B cell (primary cell): ENCODE measurements around the gene RPS8. TPM values are rescaled to one million over a fixed set of nuclear protein-coding genes. Genes with fewer than 3 reads are reported as not detected.

Experiments
- ATAC-seq: fragments of 200-7000 bp; cut with Tn5 transposase; one replicate; pipeline ENCODE4 v1.10.0; 2021; ENCODE audit warnings: low read depth, mild to moderate bottlenecking, moderate number of reproducible peaks, moderate library complexity
- CTCF ChIA-PET: fragments of 350-600 bp; sonication (Branson Sonifier 250); formaldehyde crosslinking; loops from one replicate; lab custom pipeline; 2021; ENCODE audit warnings: antibody characterized with exemption, inconsistent platforms; lab: Charles Lee
- POLR2A ChIA-PET: fragments of 350-600 bp; sonication (Branson Sonifier 250); formaldehyde crosslinking; loops from one replicate; lab custom pipeline; 2021; ENCODE audit warnings: antibody characterized with exemption; lab: Charles Lee
- DNase-seq: peaks from one replicate; pipeline ENCODE4 v3.0.0; 2013
- H2AFZ ChIP-seq: 2 replicates; pipeline ENCODE4 v1.6.1; 2012; ENCODE audit warnings: mild to moderate bottlenecking, low read depth, low read length; ENCODE audit not compliant: insufficient read depth, poor library complexity, severe bottlenecking
- H3K27ac ChIP-seq, 2 donors: 1 replicate in 1 of 2; 2 replicates in 1 of 2; pipeline ENCODE4 v1.5.1; 2012 to 2013; ENCODE audit warnings: low read length in 2 of 2, mild to moderate bottlenecking in 2 of 2, moderate library complexity in 1 of 2
- H3K27me3 ChIP-seq, 4 experiments: fragments of 200-600 bp in 1 of 4; sonication (generic) in 1 of 4; replicated peaks in 1 of 4; 1 replicate in 2 of 4; 2 replicates in 2 of 4; pipeline versions ENCODE4 v1.6.1 to v1.7.0; 2013 to 2016; ENCODE audit warnings: low read length in 3 of 4, mild to moderate bottlenecking in 2 of 4, mixed read lengths in 1 of 4, moderate library complexity in 1 of 4; ENCODE audit not compliant: insufficient read depth in 4 of 4, control insufficient read depth in 3 of 4; ENCODE audit errors: control extremely low read depth in 1 of 4
- H3K36me3 ChIP-seq, 2 experiments: replicated peaks in 1 of 2; 1 replicate in 1 of 2; 2 replicates in 1 of 2; pipeline versions ENCODE4 v1.6.1 to v1.7.1; 2013; ENCODE audit warnings: low read length in 1 of 2; ENCODE audit not compliant: insufficient read depth in 2 of 2, control insufficient read depth in 1 of 2; ENCODE audit errors: control extremely low read depth in 1 of 2, extremely low read depth in 1 of 2
- H3K4me1 ChIP-seq, 2 donors: fragments of 200-600 bp in 1 of 2; sonication (generic) in 1 of 2; 1 replicate in 1 of 2; 2 replicates in 1 of 2; pipeline versions ENCODE4 v1.5.1 to v1.6.1; 2013 to 2017; ENCODE audit warnings: low read length in 2 of 2; ENCODE audit not compliant: control insufficient read depth in 2 of 2, insufficient read depth in 2 of 2
- H3K4me2 ChIP-seq: replicated peaks from 2 replicates; pipeline ENCODE3; 2012; ENCODE audit warnings: mild to moderate bottlenecking, low read depth, low read length; ENCODE audit not compliant: poor library complexity, severe bottlenecking
- H3K4me3 ChIP-seq, 5 experiments: fragments of 200-600 bp in 1 of 5; sonication (generic) in 1 of 5; 1 replicate in 3 of 5; 2 replicates in 2 of 5; pipeline versions ENCODE4 v1.5.1 to v1.7.0; 2011 to 2016; ENCODE audit warnings: low read length in 4 of 5, mild to moderate bottlenecking in 4 of 5, low read depth in 2 of 5, control low read depth in 1 of 5, moderate library complexity in 1 of 5; ENCODE audit not compliant: insufficient read depth in 1 of 5; ENCODE audit errors: control extremely low read depth in 1 of 5, extremely low read depth in 1 of 5
- H3K79me2 ChIP-seq: fragments of 200-600 bp; sonication (generic); one replicate; pipeline ENCODE4 v1.6.0; 2016; ENCODE audit warnings: low read length; ENCODE audit not compliant: control insufficient read depth, insufficient read depth
- H3K9ac ChIP-seq: fragments of 200-600 bp; sonication (generic); 2 replicates; pipeline ENCODE4 v1.6.1; 2017; ENCODE audit warnings: mild to moderate bottlenecking, low read length, moderate library complexity
- H3K9me3 ChIP-seq, 3 donors: one replicate each; pipeline versions ENCODE4 v1.6.1 to v1.7.1; 2013; ENCODE audit warnings: low read length in 2 of 3; ENCODE audit not compliant: control insufficient read depth in 2 of 3, insufficient read depth in 1 of 3; ENCODE audit errors: control extremely low read depth in 1 of 3
- H4K20me1 ChIP-seq: 2 replicates; pipeline ENCODE4 v1.6.0; 2012; ENCODE audit warnings: mild to moderate bottlenecking, low read length; ENCODE audit not compliant: insufficient read depth, control insufficient read depth, poor library complexity, severe bottlenecking
- H3K27ac Mint-ChIP-seq: one replicate; pipeline ENCODE4 v1.8.0; 2021; ENCODE audit warnings: mixed read lengths
- H3K27me3 Mint-ChIP-seq: one replicate; pipeline ENCODE4 v1.8.0; 2021; ENCODE audit warnings: mixed read lengths
- H3K4me1 Mint-ChIP-seq: one replicate; pipeline ENCODE4 v1.8.0; 2021; ENCODE audit warnings: mixed read lengths
- H3K4me3 Mint-ChIP-seq: one replicate; pipeline ENCODE4 v1.8.0; 2021; ENCODE audit warnings: mixed read lengths
- H3K9me3 Mint-ChIP-seq: one replicate; pipeline ENCODE4 v1.8.0; 2022; ENCODE audit warnings: mixed read lengths; ENCODE audit not compliant: insufficient read depth
- EZH2 ChIP-seq: IDR thresholded peaks from 2 replicates; pipeline ENCODE4 v1.6.1; 2012; ENCODE audit warnings: borderline replicate concordance, low read depth, mild to moderate bottlenecking, moderate library complexity, low read length; ENCODE audit not compliant: insufficient read depth, poor library complexity, severe bottlenecking
- WGBS: methylation state at CpG from one replicate; pipeline ENCODE4 v1.1.5; 2013; ENCODE audit warnings: missing lambda C conversion rate; ENCODE audit not compliant: insufficient coverage; 5-methylcytosine and 5-hydroxymethylcytosine counted together
- intact Hi-C: fragments of 100-400 bp; cut with micrococcal nuclease; formaldehyde crosslinking; loops from one replicate; pipeline ENCODE4 v1.10.0; 2022
- polyA plus RNA-seq: library from polyadenylated mRNA; depleted of rRNA; stranded (reverse); fragments of >200 nt; gene quantifications from 2 replicates; pipeline ENCODE4 v1.2.3, GENCODE V29; 2012
- total RNA-seq, 2 donors: library from RNA; stranded (reverse); fragments of 120-200 nt in 1 of 2; gene quantifications; 1 replicate in 1 of 2; 2 replicates in 1 of 2; pipeline versions ENCODE4 v1.2.3 to v1.2.4, GENCODE V29; 2013 to 2022
- TF ChIP-seq, protein P1 (sequence below): fragments of 200-600 bp; IDR thresholded peaks from one replicate; pipeline ENCODE4 v1.8.0; 2022; ENCODE audit warnings: antibody characterized with exemption, mild to moderate bottlenecking

The RPS8 gene
- total and polyA plus RNA-seq, 2 donors (not counting 1 experiment from before 2014, with no cell fraction given), result 2,525 to 4,047 TPM

DNA sequence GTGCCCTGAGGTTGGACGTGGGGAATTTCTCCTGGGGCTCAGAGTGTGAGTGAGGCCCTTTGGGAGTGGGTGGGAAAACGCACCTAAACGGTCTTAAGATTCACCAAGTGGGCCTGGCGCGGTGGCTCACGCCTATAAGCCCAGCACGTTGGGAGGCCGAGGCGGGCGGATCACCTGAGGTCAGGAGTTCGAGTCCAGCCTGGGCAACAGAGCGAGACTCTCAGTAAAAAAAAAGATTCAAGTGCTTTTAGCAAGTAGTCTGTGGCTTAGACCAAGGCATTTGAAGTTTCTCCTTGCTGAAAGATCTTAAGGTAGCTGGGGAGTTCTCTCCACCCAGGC, 1.4 kb downstream of the RPS8 start:
- no peaks in the 10 kb centered on the region for H3K27me3 Mint-ChIP-seq
- WGBS, result 47% methylated on average over 11 of the region's 12 CpGs
- Histone ChIP-seq H3K79me2 (peaks cover 5% of the 10 kb centered on the region), H3K4me2 (peak overlapping the region; percentile 75), H4K20me1 (peaks cover 39% of the 10 kb centered on the region), H3K36me3 (peaks cover 0 to 54% of the 10 kb centered on the region in 2 experiments), H3K9ac (peak overlapping the region; percentile 94), H3K27me3 (no peaks in the 10 kb centered on the region), H3K4me1 (peaks cover 14 to 28% of the 10 kb centered on the region in 2 donors), H3K27ac (peak overlapping the region; percentile 89 to 93), H3K4me3 (peak overlapping the region in 4 of 5 experiments; percentile 85 to 99 (median 88)), H2AFZ (no peak overlapping the region), H3K9me3 (no peaks in the 10 kb centered on the region)
- DNase-seq, result no peak
- H3K4me3 Mint-ChIP-seq, result peak overlapping the region; percentile 95
- CTCF ChIA-PET, result interaction anchor here (1.1 to 2.9 kb wide), 4 partner anchors 23 to 55 kb away, joined by 3 to 39 read pairs (median 6); partner anchors contain the start of genes PLK3 and RNU5D-1
- TF ChIP-seq EZH2, result no peak
- TF ChIP-seq, protein P1, sequence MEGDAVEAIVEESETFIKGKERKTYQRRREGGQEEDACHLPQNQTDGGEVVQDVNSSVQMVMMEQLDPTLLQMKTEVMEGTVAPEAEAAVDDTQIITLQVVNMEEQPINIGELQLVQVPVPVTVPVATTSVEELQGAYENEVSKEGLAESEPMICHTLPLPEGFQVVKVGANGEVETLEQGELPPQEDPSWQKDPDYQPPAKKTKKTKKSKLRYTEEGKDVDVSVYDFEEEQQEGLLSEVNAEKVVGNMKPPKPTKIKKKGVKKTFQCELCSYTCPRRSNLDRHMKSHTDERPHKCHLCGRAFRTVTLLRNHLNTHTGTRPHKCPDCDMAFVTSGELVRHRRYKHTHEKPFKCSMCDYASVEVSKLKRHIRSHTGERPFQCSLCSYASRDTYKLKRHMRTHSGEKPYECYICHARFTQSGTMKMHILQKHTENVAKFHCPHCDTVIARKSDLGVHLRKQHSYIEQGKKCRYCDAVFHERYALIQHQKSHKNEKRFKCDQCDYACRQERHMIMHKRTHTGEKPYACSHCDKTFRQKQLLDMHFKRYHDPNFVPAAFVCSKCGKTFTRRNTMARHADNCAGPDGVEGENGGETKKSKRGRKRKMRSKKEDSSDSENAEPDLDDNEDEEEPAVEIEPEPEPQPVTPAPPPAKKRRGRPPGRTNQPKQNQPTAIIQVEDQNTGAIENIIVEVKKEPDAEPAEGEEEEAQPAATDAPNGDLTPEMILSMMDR, result no peak
- no peak for ATAC-seq
- H3K9me3 Mint-ChIP-seq, result no peaks in the 10 kb centered on the region
- peaks cover 38% of the 10 kb centered on the region for H3K4me1 Mint-ChIP-seq
- peak overlapping the region; percentile 94 for H3K27ac Mint-ChIP-seq
- POLR2A ChIA-PET, result interaction anchor here (1.0 to 2.5 kb wide), 9 partner anchors 8 to 234 kb away, joined by 3 to 25 read pairs (median 13); partner anchors contain the start of genes HECTD3, PLK3 and RNU5D-1
- intact Hi-C loops, result loop anchor here (5.0 kb wide), 1 partner anchor 236 kb away; the partner anchor contains the start of genes HECTD3 and UROD

DNA sequence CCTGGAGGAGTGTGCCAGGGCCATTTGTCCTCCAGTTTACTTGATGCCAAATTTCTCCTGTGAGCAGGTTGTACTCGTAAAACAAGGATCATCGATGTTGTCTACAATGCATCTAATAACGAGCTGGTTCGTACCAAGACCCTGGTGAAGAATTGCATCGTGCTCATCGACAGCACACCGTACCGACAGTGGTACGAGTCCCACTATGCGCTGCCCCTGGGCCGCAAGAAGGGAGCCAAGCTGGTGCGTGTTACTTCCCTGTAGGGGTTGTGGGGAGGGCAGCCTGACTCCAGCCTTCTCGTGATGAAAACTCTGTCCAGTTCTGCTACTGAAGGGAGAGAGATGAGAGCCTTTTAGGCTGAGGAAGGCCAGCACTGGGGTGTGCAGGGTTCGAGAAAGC, 2.2 kb downstream of the RPS8 start:
- peaks cover 14 to 28% of the 10 kb centered on the region in 2 donors for H3K4me1 ChIP-seq
- POLR2A ChIA-PET, result interaction anchor here (0.9 kb wide), 1 partner anchor 15 kb away, joined by 3 read pairs; no protein-coding TSS in a partner anchor
- H3K4me3 Mint-ChIP-seq, result peak overlapping the region; percentile 95
- no peak for ATAC-seq
- no peak overlapping the region for H3K4me3 ChIP-seq
- H3K4me1 Mint-ChIP-seq, result peaks cover 40% of the 10 kb centered on the region
- TF ChIP-seq EZH2, result no peak
- TF ChIP-seq, protein P1, result no peak
- WGBS, result 87% methylated on average over 12 of the region's 14 CpGs
- intact Hi-C loops, result loop anchor here (5.0 kb wide), 1 partner anchor 235 kb away; the partner anchor contains the start of genes HECTD3 and UROD
- H3K9me3 Mint-ChIP-seq, result no peaks in the 10 kb centered on the region
- H3K27ac ChIP-seq, result peak overlapping the region in 1 of 2 donors; percentile 93
- peaks cover 0 to 54% of the 10 kb centered on the region in 2 experiments for H3K36me3 ChIP-seq
- H3K27ac Mint-ChIP-seq, result peak overlapping the region; percentile 94
- H2AFZ ChIP-seq, result no peak overlapping the region
- H4K20me1 ChIP-seq, result peaks cover 39% of the 10 kb centered on the region
- DNase-seq, result no peak
- CTCF ChIA-PET, result interaction anchor here (0.6 to 1.2 kb wide), 5 partner anchors 16 to 210 kb away, joined by 3 to 5 read pairs (median 4); no protein-coding TSS in a partner anchor
- H3K27me3 Mint-ChIP-seq, result no peaks in the 10 kb centered on the region
- peaks cover 5% of the 10 kb centered on the region for H3K79me2 ChIP-seq
- no peaks in the 10 kb centered on the region for H3K27me3 ChIP-seq
- H3K4me2 ChIP-seq, result peak overlapping the region; percentile 75
- no peak overlapping the region for H3K9ac ChIP-seq
- no peaks in the 10 kb centered on the region for H3K9me3 ChIP-seq
